NCI-H526 (cell line): Measurements from ENCODE around the gene SSBP1.
A peak's percentile ranks its signal among the peaks of the same experiment; 100 is the strongest.
"Not testable (repeated sequence)": the region's sequence is repeated elsewhere in the genome, so short reads cannot be mapped to it uniquely, and the experiment has no call there.

Source experiments
- DNase-seq, 2 experiments: peaks; one replicate each; lab custom pipeline; 2025; lab: John Stamatoyannopoulos, UW

The SSBP1 gene

GRCh38 chr7:141770083-141770583, 32.0 kb downstream of the SSBP1 start:
- DNase-seq: not testable (repeated sequence)

GRCh38 chr7:141776374-141776773, 38.2 kb downstream of the SSBP1 start, which contains the start of gene TAS2R4:
Gene TAS2R4 (plus strand): TSS chr7:141776674. CDS start chr7:141778489, 1,815 bp downstream.
- no peak for DNase-seq

GRCh38 chr7:141785706-141786552, 47.8 kb downstream of the SSBP1 start:
- DNase-seq: peak; percentile 89 to 93

- peak in 1 of 2 experiments; percentile 69 for DNase-seq
These were observed 50.1 kb downstream of the SSBP1 start for GRCh38 chr7:141788296-141788695.

GRCh38 chr7:141789917-141790316, 51.8 kb downstream of the SSBP1 start, which contains the start of gene TAS2R5:
Gene TAS2R5 (plus strand): TSS chr7:141790217. CDS start chr7:141790362, 145 bp downstream.
- DNase-seq: no peak

GRCh38 chr7:141792526-141792925, 54.4 kb downstream of the SSBP1 start:
- no peak for DNase-seq
